Measurements from ENCODE around the gene ZNF302.

DNA sequence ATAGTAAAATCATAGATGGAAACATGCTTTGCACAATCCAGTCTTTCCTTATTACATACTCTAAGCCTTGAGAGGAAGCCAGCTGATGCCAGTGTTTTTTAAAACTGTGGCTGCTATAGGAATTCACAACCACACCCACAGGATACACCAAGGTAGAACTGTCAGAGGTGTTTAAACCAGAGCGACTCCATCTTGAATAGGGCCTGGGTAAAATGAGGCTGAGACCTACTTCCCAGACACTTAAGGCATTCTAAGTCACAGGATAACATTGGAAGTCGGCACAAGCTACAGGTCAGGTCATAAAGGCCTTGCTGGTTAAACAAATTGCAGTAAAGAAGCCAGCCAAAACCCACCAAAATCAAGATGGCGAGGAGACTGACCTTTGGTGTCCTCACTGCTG lies 2.2 kb upstream of the ZNF302 start:
- TF ChIP-seq, protein P1, sequence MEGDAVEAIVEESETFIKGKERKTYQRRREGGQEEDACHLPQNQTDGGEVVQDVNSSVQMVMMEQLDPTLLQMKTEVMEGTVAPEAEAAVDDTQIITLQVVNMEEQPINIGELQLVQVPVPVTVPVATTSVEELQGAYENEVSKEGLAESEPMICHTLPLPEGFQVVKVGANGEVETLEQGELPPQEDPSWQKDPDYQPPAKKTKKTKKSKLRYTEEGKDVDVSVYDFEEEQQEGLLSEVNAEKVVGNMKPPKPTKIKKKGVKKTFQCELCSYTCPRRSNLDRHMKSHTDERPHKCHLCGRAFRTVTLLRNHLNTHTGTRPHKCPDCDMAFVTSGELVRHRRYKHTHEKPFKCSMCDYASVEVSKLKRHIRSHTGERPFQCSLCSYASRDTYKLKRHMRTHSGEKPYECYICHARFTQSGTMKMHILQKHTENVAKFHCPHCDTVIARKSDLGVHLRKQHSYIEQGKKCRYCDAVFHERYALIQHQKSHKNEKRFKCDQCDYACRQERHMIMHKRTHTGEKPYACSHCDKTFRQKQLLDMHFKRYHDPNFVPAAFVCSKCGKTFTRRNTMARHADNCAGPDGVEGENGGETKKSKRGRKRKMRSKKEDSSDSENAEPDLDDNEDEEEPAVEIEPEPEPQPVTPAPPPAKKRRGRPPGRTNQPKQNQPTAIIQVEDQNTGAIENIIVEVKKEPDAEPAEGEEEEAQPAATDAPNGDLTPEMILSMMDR (conservative IDR thresholded peaks at IDR 0.05; ENCODE audit: low read depth in 2 of 2), result no peak
- TF ChIP-seq, protein P2, sequence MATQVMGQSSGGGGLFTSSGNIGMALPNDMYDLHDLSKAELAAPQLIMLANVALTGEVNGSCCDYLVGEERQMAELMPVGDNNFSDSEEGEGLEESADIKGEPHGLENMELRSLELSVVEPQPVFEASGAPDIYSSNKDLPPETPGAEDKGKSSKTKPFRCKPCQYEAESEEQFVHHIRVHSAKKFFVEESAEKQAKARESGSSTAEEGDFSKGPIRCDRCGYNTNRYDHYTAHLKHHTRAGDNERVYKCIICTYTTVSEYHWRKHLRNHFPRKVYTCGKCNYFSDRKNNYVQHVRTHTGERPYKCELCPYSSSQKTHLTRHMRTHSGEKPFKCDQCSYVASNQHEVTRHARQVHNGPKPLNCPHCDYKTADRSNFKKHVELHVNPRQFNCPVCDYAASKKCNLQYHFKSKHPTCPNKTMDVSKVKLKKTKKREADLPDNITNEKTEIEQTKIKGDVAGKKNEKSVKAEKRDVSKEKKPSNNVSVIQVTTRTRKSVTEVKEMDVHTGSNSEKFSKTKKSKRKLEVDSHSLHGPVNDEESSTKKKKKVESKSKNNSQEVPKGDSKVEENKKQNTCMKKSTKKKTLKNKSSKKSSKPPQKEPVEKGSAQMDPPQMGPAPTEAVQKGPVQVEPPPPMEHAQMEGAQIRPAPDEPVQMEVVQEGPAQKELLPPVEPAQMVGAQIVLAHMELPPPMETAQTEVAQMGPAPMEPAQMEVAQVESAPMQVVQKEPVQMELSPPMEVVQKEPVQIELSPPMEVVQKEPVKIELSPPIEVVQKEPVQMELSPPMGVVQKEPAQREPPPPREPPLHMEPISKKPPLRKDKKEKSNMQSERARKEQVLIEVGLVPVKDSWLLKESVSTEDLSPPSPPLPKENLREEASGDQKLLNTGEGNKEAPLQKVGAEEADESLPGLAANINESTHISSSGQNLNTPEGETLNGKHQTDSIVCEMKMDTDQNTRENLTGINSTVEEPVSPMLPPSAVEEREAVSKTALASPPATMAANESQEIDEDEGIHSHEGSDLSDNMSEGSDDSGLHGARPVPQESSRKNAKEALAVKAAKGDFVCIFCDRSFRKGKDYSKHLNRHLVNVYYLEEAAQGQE (IDR thresholded peaks at IDR 0.05; ENCODE audit: unreplicated experiment), result no peak
- no peak for TF ChIP-seq EZH2 (IDR thresholded peaks at IDR 0.05; ENCODE audit: low read depth, unreplicated experiment)
- TF ChIP-seq POLR2AphosphoS5 (IDR thresholded peaks at IDR 0.05; ENCODE audit: low read depth), result no peak
- no peak for TF ChIP-seq EZH2phosphoT487 (IDR thresholded peaks at IDR 0.05; ENCODE audit: unreplicated experiment)
- TF ChIP-seq, protein P3, sequence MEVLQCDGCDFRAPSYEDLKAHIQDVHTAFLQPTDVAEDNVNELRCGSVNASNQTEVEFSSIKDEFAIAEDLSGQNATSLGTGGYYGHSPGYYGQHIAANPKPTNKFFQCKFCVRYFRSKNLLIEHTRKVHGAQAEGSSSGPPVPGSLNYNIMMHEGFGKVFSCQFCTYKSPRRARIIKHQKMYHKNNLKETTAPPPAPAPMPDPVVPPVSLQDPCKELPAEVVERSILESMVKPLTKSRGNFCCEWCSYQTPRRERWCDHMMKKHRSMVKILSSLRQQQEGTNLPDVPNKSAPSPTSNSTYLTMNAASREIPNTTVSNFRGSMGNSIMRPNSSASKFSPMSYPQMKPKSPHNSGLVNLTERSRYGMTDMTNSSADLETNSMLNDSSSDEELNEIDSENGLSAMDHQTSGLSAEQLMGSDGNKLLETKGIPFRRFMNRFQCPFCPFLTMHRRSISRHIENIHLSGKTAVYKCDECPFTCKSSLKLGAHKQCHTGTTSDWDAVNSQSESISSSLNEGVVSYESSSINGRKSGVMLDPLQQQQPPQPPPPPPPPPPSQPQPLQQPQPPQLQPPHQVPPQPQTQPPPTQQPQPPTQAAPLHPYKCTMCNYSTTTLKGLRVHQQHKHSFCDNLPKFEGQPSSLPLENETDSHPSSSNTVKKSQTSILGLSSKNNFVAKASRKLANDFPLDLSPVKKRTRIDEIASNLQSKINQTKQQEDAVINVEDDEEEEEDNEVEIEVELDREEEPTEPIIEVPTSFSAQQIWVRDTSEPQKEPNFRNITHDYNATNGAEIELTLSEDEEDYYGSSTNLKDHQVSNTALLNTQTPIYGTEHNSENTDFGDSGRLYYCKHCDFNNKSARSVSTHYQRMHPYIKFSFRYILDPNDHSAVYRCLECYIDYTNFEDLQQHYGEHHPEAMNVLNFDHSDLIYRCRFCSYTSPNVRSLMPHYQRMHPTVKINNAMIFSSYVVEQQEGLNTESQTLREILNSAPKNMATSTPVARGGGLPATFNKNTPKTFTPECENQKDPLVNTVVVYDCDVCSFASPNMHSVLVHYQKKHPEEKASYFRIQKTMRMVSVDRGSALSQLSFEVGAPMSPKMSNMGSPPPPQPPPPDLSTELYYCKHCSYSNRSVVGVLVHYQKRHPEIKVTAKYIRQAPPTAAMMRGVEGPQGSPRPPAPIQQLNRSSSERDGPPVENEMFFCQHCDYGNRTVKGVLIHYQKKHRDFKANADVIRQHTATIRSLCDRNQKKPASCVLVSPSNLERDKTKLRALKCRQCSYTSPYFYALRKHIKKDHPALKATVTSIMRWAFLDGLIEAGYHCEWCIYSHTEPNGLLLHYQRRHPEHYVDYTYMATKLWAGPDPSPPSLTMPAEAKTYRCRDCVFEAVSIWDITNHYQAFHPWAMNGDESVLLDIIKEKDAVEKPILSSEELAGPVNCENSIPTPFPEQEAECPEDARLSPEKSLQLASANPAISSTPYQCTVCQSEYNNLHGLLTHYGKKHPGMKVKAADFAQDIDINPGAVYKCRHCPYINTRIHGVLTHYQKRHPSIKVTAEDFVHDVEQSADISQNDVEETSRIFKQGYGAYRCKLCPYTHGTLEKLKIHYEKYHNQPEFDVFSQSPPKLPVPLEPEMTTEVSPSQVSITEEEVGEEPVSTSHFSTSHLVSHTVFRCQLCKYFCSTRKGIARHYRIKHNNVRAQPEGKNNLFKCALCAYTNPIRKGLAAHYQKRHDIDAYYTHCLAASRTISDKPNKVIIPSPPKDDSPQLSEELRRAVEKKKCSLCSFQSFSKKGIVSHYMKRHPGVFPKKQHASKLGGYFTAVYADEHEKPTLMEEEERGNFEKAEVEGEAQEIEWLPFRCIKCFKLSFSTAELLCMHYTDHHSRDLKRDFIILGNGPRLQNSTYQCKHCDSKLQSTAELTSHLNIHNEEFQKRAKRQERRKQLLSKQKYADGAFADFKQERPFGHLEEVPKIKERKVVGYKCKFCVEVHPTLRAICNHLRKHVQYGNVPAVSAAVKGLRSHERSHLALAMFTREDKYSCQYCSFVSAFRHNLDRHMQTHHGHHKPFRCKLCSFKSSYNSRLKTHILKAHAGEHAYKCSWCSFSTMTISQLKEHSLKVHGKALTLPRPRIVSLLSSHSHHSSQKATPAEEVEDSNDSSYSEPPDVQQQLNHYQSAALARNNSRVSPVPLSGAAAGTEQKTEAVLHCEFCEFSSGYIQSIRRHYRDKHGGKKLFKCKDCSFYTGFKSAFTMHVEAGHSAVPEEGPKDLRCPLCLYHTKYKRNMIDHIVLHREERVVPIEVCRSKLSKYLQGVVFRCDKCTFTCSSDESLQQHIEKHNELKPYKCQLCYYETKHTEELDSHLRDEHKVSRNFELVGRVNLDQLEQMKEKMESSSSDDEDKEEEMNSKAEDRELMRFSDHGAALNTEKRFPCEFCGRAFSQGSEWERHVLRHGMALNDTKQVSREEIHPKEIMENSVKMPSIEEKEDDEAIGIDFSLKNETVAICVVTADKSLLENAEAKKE (CRISPR knock-in tag; IDR thresholded peaks at IDR 0.05), result no peak
- TF ChIP-seq ZNF114 (CRISPR knock-in tag; IDR thresholded peaks at IDR 0.05), result no peak
- TF ChIP-seq JUNB (IDR thresholded peaks at IDR 0.05; ENCODE audit: unreplicated experiment), result no peak
- no peak for TF ChIP-seq CREB1 (CRISPR knock-in tag; IDR thresholded peaks at IDR 0.05; ENCODE audit: low read depth)
- no peak for TF ChIP-seq STAT1 (IDR thresholded peaks at IDR 0.05; ENCODE audit: unreplicated experiment)
